Heart right ventricle (tissue), 16 donors: Measurements from ENCODE around the gene AGFG2. TPM values are rescaled to one million over a fixed set of nuclear protein-coding genes. Genes with fewer than 3 reads are reported as not detected.
A peak's percentile ranks its signal among the peaks of the same experiment; 100 is the strongest.
"Not testable (repeated sequence)": the region's sequence is repeated elsewhere in the genome, so short reads cannot be mapped to it uniquely, and the experiment has no call there.

Experiments
- ATAC-seq, 8 donors: fragments of 200-7000 bp; cut with Tn5 transposase; one replicate each; pipeline ENCODE4 v1.9.1; 2020; ENCODE audit warnings: mild to moderate bottlenecking in 8 of 8, moderate library complexity in 8 of 8, moderate number of reproducible peaks in 1 of 8
- DNase-seq, 2 donors: peaks; one replicate each; pipeline ENCODE4 v3.0.0-alpha.2; 2020
- H3K27ac ChIP-seq, 10 donors: fragments of 200-600 bp; sonication (generic) in 2 of 10; one replicate each; pipeline versions ENCODE4 v1.5.0 to v1.8.0; 2020 to 2022; ENCODE audit warnings: mild to moderate bottlenecking in 3 of 10
- H3K27me3 ChIP-seq, 7 donors: fragments of 200-600 bp; one replicate each; pipeline ENCODE4 v1.8.0; 2021 to 2022; ENCODE audit warnings: mild to moderate bottlenecking in 2 of 7
- H3K36me3 ChIP-seq, 9 donors: fragments of 200-600 bp; sonication (generic) in 1 of 9; one replicate each; pipeline versions ENCODE4 v1.5.0 to v1.8.0; 2020 to 2022; ENCODE audit warnings: mild to moderate bottlenecking in 2 of 9
- H3K4me1 ChIP-seq, 9 donors: fragments of 200-600 bp; sonication (generic) in 1 of 9; one replicate each; pipeline versions ENCODE4 v1.5.0 to v1.8.0; 2020 to 2022; ENCODE audit warnings: mild to moderate bottlenecking in 4 of 9
- H3K4me3 ChIP-seq, 10 donors: fragments of 200-600 bp; sonication (generic) in 2 of 10; one replicate each; pipeline versions ENCODE4 v1.5.0 to v1.8.0; 2020 to 2022; ENCODE audit warnings: mild to moderate bottlenecking in 7 of 10, moderate library complexity in 2 of 10
- H3K9me3 ChIP-seq, 11 donors: fragments of 200-600 bp in 10 of 11; sonication (generic) in 2 of 11; one replicate each; pipeline versions ENCODE4 v1.5.0 to v1.8.0; 2013 to 2022; ENCODE audit warnings: mild to moderate bottlenecking in 2 of 11, control low read depth in 1 of 11, moderate library complexity in 1 of 11
- WGBS, 2 donors: extraction: QIAGEN DNeasy Blood & Tissue Kit; methylation state at CpG; one replicate each; pipeline ENCODE4 v1.1.7; 2013; ENCODE audit warnings: inconsistent platforms in 1 of 2; 5-methylcytosine and 5-hydroxymethylcytosine counted together
- intact Hi-C, 10 donors: fragments of 100-400 bp; cut with DNase I; formaldehyde crosslinking; loops; one replicate each; pipeline versions ENCODE4 v1.11.1 to v1.14.2; 2022
- polyA plus RNA-seq, 2 donors: library from polyadenylated mRNA; stranded (reverse); fragments of 200-250 nt; gene quantifications; one replicate each; pipeline ENCODE4 v1.2.3, GENCODE V29; 2013
- total RNA-seq, 10 donors: library from RNA; stranded (reverse); fragmentation: NEBNext Ultra II Directional in 3 of 10; extraction: Animal tissue kit (Norgen Biotek cat#: 25700) in 3 of 10; gene quantifications; one replicate each; pipeline versions ENCODE4 v1.2.1 to v1.2.4, GENCODE V29; 2021 to 2023
- TF ChIP-seq, protein P1 (sequence below), 9 donors: fragments of 200-600 bp; sonication (generic) in 2 of 9; IDR thresholded peaks; one replicate each; pipeline versions ENCODE4 v1.5.0 to v1.8.0; 2021 to 2022; ENCODE audit warnings: antibody characterized with exemption in 9 of 9, mild to moderate bottlenecking in 5 of 9, moderate library complexity in 1 of 9
- donor health status: Arrhythmogenic right ventricular cardiomyopathy.
- donor health status: ischemic (EF 13 %, LVEDD 7.1; RV severe dilation, severe dysfunction).
- donor health status: healthy with polysubstance abuse.
- donor health status: DM: no; HTN: yes; CAD: no.
- donor health status: DM: no; HTN: no; CAD: no.
- donor health status: ischemic (EF 25% LVEDD 6.9; RV normal size, moderate dysfunction).
- donor health status: ischemic (EF 25% LVEDD 5.7; RV mildly dilated, moderate dysfunction).
- donor health status: healthy.
- donor health status: DM: yes; HTN: yes; CAD: no.
- donor health status: Ischemic cardiomyopathy.
- donor health status: ischemic (EF 35%, LVEDD 5.7; RV mildly dilated, moderate dysfunction).
- donor health status: nonischemic (EF 11% LVEDD 7.7; RV severe dilation, severe dysfunction).
- donor health status: DM: yes; HTN: yes; CAD: no.
- donor health status: PGD.
- donor health status: ischemic (EF 29% LVEDD 5.4; RV normal size, mild dysfunction).
- donor health status: nonischemic (EF 23%, LVEDD 6.1; RV moderate dilation, normal function).

AGFG2 gene
- total and polyA plus RNA-seq, 12 donors: 9.9 to 35.8 (median 27.3) TPM

GRCh38 chr7:100540073-100540723, 1.2 kb downstream of the AGFG2 start:
- intact Hi-C loops: no loop called here
- H3K9me3 ChIP-seq: no peaks in the 10 kb centered on the region
- no peaks in the 10 kb centered on the region for H3K36me3 ChIP-seq
- ATAC-seq: no peak
- no peak for DNase-seq
- H3K27ac ChIP-seq: peak overlapping the region in 1 of 10 donors; percentile 81
- H3K4me3 ChIP-seq: peak overlapping the region in 9 of 10 donors; percentile 64 to 94 (median 83)
- TF ChIP-seq, protein P1, sequence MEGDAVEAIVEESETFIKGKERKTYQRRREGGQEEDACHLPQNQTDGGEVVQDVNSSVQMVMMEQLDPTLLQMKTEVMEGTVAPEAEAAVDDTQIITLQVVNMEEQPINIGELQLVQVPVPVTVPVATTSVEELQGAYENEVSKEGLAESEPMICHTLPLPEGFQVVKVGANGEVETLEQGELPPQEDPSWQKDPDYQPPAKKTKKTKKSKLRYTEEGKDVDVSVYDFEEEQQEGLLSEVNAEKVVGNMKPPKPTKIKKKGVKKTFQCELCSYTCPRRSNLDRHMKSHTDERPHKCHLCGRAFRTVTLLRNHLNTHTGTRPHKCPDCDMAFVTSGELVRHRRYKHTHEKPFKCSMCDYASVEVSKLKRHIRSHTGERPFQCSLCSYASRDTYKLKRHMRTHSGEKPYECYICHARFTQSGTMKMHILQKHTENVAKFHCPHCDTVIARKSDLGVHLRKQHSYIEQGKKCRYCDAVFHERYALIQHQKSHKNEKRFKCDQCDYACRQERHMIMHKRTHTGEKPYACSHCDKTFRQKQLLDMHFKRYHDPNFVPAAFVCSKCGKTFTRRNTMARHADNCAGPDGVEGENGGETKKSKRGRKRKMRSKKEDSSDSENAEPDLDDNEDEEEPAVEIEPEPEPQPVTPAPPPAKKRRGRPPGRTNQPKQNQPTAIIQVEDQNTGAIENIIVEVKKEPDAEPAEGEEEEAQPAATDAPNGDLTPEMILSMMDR (IDR thresholded peaks at IDR 0.05): no peak
- H3K27me3 ChIP-seq: no peaks in the 10 kb centered on the region
- H3K4me1 ChIP-seq: peaks cover 6 to 40% (median 28%) of the 10 kb centered on the region in 9 donors
- WGBS, 2 donors: 41 to 51% methylated on average over 6 of the region's 6 CpGs

DNA sequence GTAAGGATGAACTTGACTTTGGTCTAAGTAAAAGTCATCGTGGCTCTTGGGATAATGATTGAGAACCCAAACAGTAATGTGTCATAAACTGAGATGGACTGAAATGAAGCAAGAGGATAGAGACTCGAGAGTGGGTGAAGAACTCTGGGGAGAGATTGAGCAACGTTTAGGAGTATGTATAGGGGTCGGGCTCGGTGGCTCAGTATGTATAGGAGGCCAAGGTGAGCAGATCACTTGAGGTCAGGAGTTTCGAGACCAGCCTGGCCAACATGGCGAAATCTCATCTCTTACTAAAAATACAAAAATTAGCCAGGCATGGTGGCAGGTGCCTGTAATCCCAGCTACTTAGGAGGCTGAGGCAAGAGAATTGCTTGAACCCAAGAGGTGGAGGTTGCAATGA, 2.3 kb downstream of the AGFG2 start:
- ATAC-seq, DNase-seq, H3K4me3 ChIP-seq, H3K27me3 ChIP-seq, H3K36me3 ChIP-seq, intact Hi-C loops, H3K9me3 ChIP-seq: not testable (repeated sequence)
- 92% methylated on average over 7 of the region's 7 CpGs for WGBS, 2 donors
- Histone ChIP-seq H3K4me1 (peaks cover 13 to 51% (median 40%) of the 10 kb centered on the region in 9 donors), H3K27ac (peak overlapping the region in 1 of 10 donors; percentile 37)

GRCh38 chr7:100543586-100543985, 4.6 kb downstream of the AGFG2 start:
- intact Hi-C loops: no loop called here

DNA sequence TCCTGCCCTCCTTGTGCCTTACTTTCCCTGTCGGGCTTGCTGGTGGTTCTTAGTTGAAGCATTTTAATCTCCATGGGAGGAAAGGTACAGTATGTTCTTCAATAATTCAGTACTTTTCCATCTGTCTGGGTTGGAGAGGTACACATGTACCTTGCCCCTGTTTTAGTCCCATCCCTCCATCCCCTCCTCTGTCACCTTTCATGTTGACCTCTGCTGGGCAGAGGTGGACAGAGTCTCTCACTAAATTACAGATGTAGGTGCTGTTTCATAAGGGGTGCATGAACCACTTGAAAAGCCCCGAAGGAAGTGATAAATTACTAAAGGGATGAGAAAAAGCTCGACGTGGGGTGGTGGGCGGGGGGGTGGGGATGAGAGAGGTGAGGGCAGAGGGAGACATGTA, 5.4 kb downstream of the AGFG2 start:
- H3K27me3 ChIP-seq: no peaks in the 10 kb centered on the region
- TF ChIP-seq, protein P1 (IDR thresholded peaks at IDR 0.05): no peak
- intact Hi-C loops: no loop called here
- ATAC-seq: no peak
- H3K9me3 ChIP-seq: no peaks in the 10 kb centered on the region
- no peak overlapping the region for H3K4me3 ChIP-seq
- no peak for DNase-seq
- peaks cover 0 to 7% (median 0%) of the 10 kb centered on the region in 9 donors for H3K36me3 ChIP-seq
- peaks cover 29 to 74% (median 64%) of the 10 kb centered on the region in 9 donors for H3K4me1 ChIP-seq
- 36 to 38% methylated on average over 5 of the region's 5 CpGs for WGBS, 2 donors
- H3K27ac ChIP-seq: peak overlapping the region; percentile 63 to 94 (median 88)

More at GRCh38 chr7:100543586-100543985, 4.6 kb downstream of the AGFG2 start:
- Histone ChIP-seq H3K27me3 (no peaks in the 10 kb centered on the region), H3K4me1 (peaks cover 29 to 67% (median 57%) of the 10 kb centered on the region in 9 donors), H3K9me3 (no peaks in the 10 kb centered on the region), H3K4me3 (no peak overlapping the region), H3K27ac (peak overlapping the region in 4 of 10 donors; percentile 87 to 94 (median 89)), H3K36me3 (no peaks in the 10 kb centered on the region)
- WGBS, 2 donors: 69 to 72% methylated on average over 1 of the region's 1 CpG
- TF ChIP-seq, protein P1 (IDR thresholded peaks at IDR 0.05): no peak
- DNase-seq (no peak), ATAC-seq (no peak)

GRCh38 chr7:100544967-100545359, 6.0 kb downstream of the AGFG2 start:
- intact Hi-C loops: loop anchor here in 2 of 10 donors (5.0 kb wide), 2 partner anchors 63 to 68 kb away; partner anchors contain the start of genes NYAP1 (in 1 of the 2) and TSC22D4 (in 1 of the 2)
- WGBS, 2 donors: 6 to 22% methylated on average over 1 of the region's 1 CpG
- no peaks in the 10 kb centered on the region for H3K9me3 ChIP-seq
- TF ChIP-seq, protein P1 (IDR thresholded peaks at IDR 0.05): no peak
- H3K4me3 ChIP-seq: peak overlapping the region in 1 of 10 donors; percentile 0
- H3K4me1 ChIP-seq: peaks cover 25 to 76% (median 59%) of the 10 kb centered on the region in 9 donors
- no peaks in the 10 kb centered on the region for H3K27me3 ChIP-seq
- ATAC-seq: peak in 2 of 8 donors; percentile 1 to 16
- peaks cover 0 to 13% (median 0%) of the 10 kb centered on the region in 9 donors for H3K36me3 ChIP-seq
- no peak for DNase-seq
- peak overlapping the region; percentile 63 to 94 (median 88) for H3K27ac ChIP-seq
